ENCODE results near the gene ERICH6. TPM values are rescaled to one million over a fixed set of nuclear protein-coding genes. Genes with fewer than 3 reads are reported as not detected.

ERICH6 gene
- total RNA-seq, 1 experiment from 2014 or later = not detected

GRCh38 chr3:150748684-150749047, 44.9 kb upstream of the ERICH6 start:
- no peaks in the 10 kb centered on the region for H3K9me3 ChIP-seq (ENCODE audit: insufficient read depth, low read depth)
- no peak overlapping the region for H2AFZ ChIP-seq
- H3K36me3 ChIP-seq (ENCODE audit: low read depth) = 0 out of 2 replicates have a peak, but pooled peaks cover 5% of the 10 kb centered on the region
- POLR2A ChIA-PET (ENCODE audit: unreplicated experiment) = no interaction called here
- intact Hi-C loops (cut with micrococcal nuclease; ENCODE audit: unreplicated experiment) = no loop called here
- H3F3A ChIP-seq (ENCODE audit: insufficient read depth, low read depth) = peaks cover 18% of the 10 kb centered on the region
- no TSS peak for BruUV-seq (replicated peaks)
- CTCF ChIA-PET = no interaction called here
- no peak for DNase-seq
- H4K20me1 ChIP-seq (ENCODE audit: insufficient read depth) = peaks cover 17% of the 10 kb centered on the region; the same call in 1 of the 2 replicates
- peaks cover 87% of the 10 kb centered on the region for H3K79me2 ChIP-seq (ENCODE audit: low read depth)
- TF ChIP-seq, protein P1, sequence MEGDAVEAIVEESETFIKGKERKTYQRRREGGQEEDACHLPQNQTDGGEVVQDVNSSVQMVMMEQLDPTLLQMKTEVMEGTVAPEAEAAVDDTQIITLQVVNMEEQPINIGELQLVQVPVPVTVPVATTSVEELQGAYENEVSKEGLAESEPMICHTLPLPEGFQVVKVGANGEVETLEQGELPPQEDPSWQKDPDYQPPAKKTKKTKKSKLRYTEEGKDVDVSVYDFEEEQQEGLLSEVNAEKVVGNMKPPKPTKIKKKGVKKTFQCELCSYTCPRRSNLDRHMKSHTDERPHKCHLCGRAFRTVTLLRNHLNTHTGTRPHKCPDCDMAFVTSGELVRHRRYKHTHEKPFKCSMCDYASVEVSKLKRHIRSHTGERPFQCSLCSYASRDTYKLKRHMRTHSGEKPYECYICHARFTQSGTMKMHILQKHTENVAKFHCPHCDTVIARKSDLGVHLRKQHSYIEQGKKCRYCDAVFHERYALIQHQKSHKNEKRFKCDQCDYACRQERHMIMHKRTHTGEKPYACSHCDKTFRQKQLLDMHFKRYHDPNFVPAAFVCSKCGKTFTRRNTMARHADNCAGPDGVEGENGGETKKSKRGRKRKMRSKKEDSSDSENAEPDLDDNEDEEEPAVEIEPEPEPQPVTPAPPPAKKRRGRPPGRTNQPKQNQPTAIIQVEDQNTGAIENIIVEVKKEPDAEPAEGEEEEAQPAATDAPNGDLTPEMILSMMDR (conservative IDR thresholded peaks at IDR 0.05) = no peak
- TF ChIP-seq EZH2 (IDR thresholded peaks at IDR 0.05; ENCODE audit: low read depth) = no peak
- no peak overlapping the region for H3K4me2 ChIP-seq
- H3K27ac ChIP-seq = no peak overlapping the region
- peaks cover 34% of the 10 kb centered on the region for H3K4me1 ChIP-seq (replicated peaks; ENCODE audit: insufficient read depth)
- no peak overlapping the region for H3K4me3 ChIP-seq
- no peaks in the 10 kb centered on the region for H3K27me3 ChIP-seq (ENCODE audit: insufficient read depth, low read depth)
- H3K9me2 ChIP-seq (ENCODE audit: insufficient read depth) = no peaks in the 10 kb centered on the region

GRCh38 chr3:150747886-150748683, 44.4 kb upstream of the ERICH6 start:
- CTCF ChIA-PET = no interaction called here
- no peaks in the 10 kb centered on the region for H3K9me2 ChIP-seq (ENCODE audit: insufficient read depth)
- 0 out of 2 replicates have a peak, but pooled peaks cover 4% of the 10 kb centered on the region for H3K36me3 ChIP-seq (ENCODE audit: low read depth)
- H3K9me3 ChIP-seq (ENCODE audit: insufficient read depth, low read depth) = no peaks in the 10 kb centered on the region
- no peaks in the 10 kb centered on the region for H3K27me3 ChIP-seq (ENCODE audit: insufficient read depth, low read depth)
- H3F3A ChIP-seq (ENCODE audit: insufficient read depth, low read depth) = peaks cover 19% of the 10 kb centered on the region
- H3K4me2 ChIP-seq = no peak overlapping the region
- peaks cover 87% of the 10 kb centered on the region for H3K79me2 ChIP-seq (ENCODE audit: low read depth)
- no peak overlapping the region for H2AFZ ChIP-seq
- peaks cover 20% of the 10 kb centered on the region; the same call in 1 of the 2 replicates for H4K20me1 ChIP-seq (ENCODE audit: insufficient read depth)
- DNase-seq = no peak
- no peak overlapping the region for H3K27ac ChIP-seq
- BruUV-seq (replicated peaks) = no TSS peak
- H3K4me3 ChIP-seq = no peak overlapping the region
- intact Hi-C loops (cut with micrococcal nuclease; ENCODE audit: unreplicated experiment) = no loop called here
- TF ChIP-seq, protein P1 (conservative IDR thresholded peaks at IDR 0.05) = no peak
- TF ChIP-seq EZH2 (IDR thresholded peaks at IDR 0.05; ENCODE audit: low read depth) = no peak
- POLR2A ChIA-PET (ENCODE audit: unreplicated experiment) = no interaction called here
- peaks cover 40% of the 10 kb centered on the region for H3K4me1 ChIP-seq (replicated peaks; ENCODE audit: insufficient read depth)

GRCh38 chr3:150746791-150747590, 43.3 kb upstream of the ERICH6 start:
- Histone ChIP-seq H3K36me3 (ENCODE audit: low read depth) (no peaks in the 10 kb centered on the region), H3K9me2 (ENCODE audit: insufficient read depth) (no peaks in the 10 kb centered on the region), H3K4me1 (replicated peaks; ENCODE audit: insufficient read depth) (peaks cover 31% of the 10 kb centered on the region), H4K20me1 (ENCODE audit: insufficient read depth) (peaks cover 22% of the 10 kb centered on the region; the same call in 1 of the 2 replicates), H3K4me3 (no peak overlapping the region), H3K27me3 (ENCODE audit: insufficient read depth, low read depth) (no peaks in the 10 kb centered on the region), H3K4me2 (no peak overlapping the region), H3F3A (ENCODE audit: insufficient read depth, low read depth) (peaks cover 12% of the 10 kb centered on the region), H3K27ac (no peak overlapping the region), H2AFZ (no peak overlapping the region), H3K9me3 (ENCODE audit: insufficient read depth, low read depth) (no peaks in the 10 kb centered on the region), H3K79me2 (ENCODE audit: low read depth) (peaks cover 86% of the 10 kb centered on the region)
- CTCF ChIA-PET = no interaction called here
- TF ChIP-seq, protein P1 (conservative IDR thresholded peaks at IDR 0.05) = no peak
- TF ChIP-seq EZH2 (IDR thresholded peaks at IDR 0.05; ENCODE audit: low read depth) = no peak
- no TSS peak for BruUV-seq (replicated peaks)
- DNase-seq = no peak
- POLR2A ChIA-PET (ENCODE audit: unreplicated experiment) = no interaction called here
- intact Hi-C loops (cut with micrococcal nuclease; ENCODE audit: unreplicated experiment) = no loop called here

Measured in PC-9 (cell line).